Endometrium (tissue), 2 donors: ENCODE measurements around the gene TNMD.
"Not testable (repeated sequence)": the region's sequence is repeated elsewhere in the genome, so short reads cannot be mapped to it uniquely, and the experiment has no call there.

Experiments
- FAIRE-seq: peaks from 2 replicates; lab custom pipeline; 2012; peaks lifted over from hg19 to GRCh38; lab: Jason Lieb, UNC
- donor health status: control.
- donor health status: control.

Gene TNMD

DNA sequence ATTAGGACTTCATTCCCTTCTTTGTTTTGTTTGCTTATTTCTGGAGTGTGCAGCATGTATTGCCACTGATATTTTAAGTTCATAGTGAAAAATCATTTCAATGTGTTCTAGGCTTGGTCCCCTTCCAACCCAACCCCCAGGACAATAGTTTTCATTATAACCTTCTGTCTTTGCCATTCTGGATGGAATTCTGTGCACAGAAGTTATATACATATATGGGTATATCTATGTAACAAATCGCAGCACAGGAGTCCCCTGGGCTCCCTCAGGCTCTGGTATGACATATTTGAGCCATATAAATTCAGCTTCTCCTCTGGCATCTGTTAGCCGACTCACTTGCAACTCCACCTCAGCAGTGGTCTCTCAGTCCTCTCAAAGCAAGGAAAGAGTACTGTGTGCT lies at the start of gene TNMD:
TNMD (plus strand) TSS at position 326 of the 400 bp plus-strand sequence. CDS start 83 bp downstream, outside the sequence.
- FAIRE-seq: no peak

DNA sequence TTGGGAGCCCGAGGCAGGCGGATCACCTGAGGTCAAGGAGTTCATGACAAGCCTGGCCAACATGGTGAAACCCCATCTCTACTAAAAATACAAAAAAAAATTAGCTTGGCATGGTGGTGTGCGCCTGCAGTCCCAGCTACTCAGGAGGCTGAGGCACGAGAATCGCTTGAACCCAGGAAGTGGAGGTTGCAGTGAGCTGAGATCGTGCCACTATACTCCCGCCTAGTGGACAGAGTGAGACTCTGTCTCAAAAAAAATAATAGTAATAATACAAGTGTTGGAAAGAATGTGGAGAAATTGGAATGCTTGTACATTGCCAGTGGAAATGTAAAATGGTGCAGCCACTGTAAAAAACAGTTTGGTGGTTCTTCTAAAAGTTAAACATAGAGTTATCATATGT lies 19.2 kb upstream of the TNMD start:
- FAIRE-seq: not testable (repeated sequence)

- no peak for FAIRE-seq
Observed at GRCh38 chrX:100586747-100587146, 2.0 kb downstream of the TNMD start.

- FAIRE-seq: peak; percentile 76
Observed at GRCh38 chrX:100587861-100588260, 3.1 kb downstream of the TNMD start.

DNA sequence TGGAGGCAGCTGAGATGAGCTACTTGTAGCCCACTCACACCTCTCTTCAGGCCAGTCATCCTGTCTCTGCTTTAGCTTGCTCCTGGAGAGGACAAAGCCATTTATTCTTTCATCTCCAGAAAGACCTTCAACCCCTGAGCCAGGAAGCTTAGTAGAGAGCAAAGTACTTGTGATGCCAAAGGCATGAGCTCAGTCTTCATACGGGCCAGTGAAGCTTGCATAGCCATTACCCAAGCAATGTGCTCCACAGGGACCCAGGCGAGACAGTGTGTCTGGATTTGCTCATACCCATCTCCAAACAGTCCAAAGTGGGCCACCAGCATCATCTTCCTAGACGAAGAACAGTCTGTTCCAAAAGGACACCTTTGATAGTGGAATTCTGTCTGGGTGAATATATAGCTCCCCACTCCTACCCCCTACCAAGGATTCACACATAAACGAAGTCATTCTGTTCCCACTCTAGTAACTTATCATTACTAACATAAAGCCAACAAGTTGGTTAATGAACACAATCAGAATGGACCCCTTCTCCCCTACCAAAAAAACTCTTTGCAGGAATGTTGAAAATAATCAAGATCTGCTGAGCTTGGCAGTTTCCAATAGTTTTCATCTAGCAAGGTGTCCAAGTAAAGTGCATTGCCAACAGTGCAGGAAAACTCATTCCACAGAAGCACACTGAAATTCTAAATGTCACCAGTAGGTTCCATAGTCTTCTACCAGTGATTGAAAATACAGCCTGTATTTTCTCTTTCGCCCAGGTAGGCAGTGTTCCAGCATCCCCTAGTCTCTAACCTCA lies 6.7 kb downstream of the TNMD start:
- no peak for FAIRE-seq

DNA sequence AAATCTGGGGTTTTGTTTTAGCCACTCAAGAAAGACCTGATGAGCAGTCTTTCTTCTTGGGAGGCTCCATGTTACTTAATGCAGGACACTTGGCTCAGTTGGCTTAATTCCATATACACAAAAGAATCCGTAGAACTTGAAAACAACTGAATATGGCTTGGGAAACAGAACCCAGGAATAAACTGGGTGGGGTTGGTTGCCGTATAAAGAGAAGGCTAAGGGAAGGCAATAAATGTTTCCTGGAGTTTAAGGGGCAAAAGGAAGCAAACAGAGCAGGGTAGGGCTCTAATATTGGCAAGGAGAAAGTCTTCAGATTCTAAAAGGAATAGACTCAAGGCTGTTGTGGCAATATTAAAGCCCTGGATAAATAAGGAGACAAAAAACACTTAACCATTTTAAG lies 8.4 kb downstream of the TNMD start:
- FAIRE-seq: no peak

DNA sequence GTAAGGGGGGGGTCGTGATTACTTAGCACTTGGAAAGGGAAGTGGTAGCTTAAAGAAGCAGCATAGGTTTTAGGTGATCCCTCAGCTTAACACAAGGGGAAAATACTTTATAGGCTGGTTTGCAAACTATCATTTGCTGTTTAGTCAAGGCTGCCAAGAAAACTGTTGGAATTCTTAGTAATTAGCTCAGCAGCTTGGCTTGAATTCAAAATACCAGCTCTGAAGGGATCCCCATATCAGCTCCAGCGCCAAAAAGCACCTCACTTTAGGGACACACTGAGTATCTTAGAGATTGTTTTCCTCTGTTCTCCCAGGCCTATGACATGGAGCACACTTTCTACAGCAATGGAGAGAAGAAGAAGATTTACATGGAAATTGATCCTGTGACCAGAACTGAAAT lies 8.8 kb downstream of the TNMD start:
- no peak for FAIRE-seq

DNA sequence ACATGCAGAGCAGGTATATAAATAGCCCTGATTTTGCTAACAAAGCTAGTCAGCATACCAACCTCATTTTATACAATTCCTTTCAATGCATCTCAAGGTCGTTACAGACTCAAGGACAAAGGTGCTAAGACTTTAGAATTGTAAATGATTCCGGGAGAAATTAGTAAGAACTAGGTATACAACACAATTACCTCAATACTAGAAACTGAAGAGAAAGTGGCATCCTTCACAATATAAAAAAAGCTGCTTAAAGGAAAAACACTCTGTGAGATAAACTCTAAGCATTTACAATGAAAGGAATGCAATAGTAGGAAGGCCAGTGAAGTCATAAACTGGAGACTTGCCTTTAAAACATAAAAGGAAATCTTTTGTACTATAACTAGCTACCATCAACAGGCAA lies 11.9 kb downstream of the TNMD start:
- FAIRE-seq: no peak

- FAIRE-seq: no peak
Observed at GRCh38 chrX:100599456-100599855, 14.7 kb downstream of the TNMD start.

- FAIRE-seq: no peak
Observed at GRCh38 chrX:100600340-100600739, 15.6 kb downstream of the TNMD start.

- no peak for FAIRE-seq
Observed at GRCh38 chrX:100600758-100601157, 16.0 kb downstream of the TNMD start.

DNA sequence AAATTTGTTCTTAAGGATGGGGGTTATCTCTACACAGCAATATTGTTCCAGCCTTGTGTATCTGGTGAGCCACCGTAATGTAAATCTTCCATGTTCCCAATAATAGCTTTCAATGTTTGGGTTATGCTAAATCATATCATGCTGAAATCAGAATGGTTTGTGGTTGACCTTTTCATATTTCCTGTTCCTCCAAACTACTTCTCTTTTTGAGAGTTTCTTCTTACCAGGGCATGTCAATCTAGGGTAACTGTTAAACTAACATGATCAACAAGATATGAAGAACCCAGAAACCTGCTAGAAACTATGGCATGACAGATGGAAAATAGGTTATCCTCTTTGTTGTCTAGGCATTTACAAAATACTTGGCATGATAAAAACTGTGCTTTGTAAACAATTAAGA lies 22.0 kb downstream of the TNMD start:
- FAIRE-seq: no peak

- FAIRE-seq: peak; percentile 18
Observed at GRCh38 chrX:100609591-100609990, 24.9 kb downstream of the TNMD start.

- FAIRE-seq: no peak
Observed at GRCh38 chrX:100611951-100612350, 27.2 kb downstream of the TNMD start.

GRCh38 chrX:100615005-100615404 lies 30.3 kb downstream of the TNMD start:
- FAIRE-seq: peak; percentile 79

DNA sequence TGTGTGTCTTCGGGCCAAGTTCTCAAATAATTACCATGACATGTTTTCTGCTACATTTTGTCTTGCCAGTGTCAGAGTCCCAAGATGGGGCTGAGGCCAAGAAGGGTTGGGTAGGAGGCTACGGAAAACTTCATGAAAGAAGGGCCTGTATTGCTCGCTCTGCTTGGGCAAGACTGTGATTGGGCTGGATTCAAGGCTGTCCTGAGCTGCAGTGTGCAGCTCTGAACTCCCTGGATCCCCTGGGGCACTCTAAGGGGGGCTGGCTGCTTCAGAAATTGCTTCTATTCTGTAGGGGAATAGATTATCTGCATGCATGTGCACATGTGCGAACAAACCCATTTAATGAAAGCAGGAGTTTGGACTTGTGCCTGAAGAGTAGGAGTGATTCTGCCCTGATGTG lies 38.3 kb downstream of the TNMD start:
- FAIRE-seq: no peak

- FAIRE-seq: no peak
Observed at GRCh38 chrX:100625985-100626491, 41.3 kb downstream of the TNMD start.

DNA sequence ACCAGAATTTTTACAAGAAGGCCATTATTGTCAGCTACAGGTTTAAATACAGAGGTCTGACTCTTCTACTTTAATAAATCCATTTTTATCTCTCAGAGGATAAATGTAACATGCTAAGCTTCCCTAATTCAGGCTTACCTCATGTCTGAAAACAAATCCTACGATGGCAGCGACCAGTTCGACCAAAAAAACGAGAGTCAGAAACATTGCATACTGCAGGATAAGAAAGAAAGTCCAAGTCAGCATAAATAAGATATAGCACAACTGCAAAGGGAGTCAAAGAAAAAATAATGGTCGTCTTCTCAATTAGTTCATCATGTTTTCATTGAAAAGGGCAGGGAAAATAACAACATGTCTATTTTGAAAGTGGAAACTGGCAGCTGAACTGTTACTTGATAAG lies 50.3 kb downstream of the TNMD start:
- FAIRE-seq: no peak

DNA sequence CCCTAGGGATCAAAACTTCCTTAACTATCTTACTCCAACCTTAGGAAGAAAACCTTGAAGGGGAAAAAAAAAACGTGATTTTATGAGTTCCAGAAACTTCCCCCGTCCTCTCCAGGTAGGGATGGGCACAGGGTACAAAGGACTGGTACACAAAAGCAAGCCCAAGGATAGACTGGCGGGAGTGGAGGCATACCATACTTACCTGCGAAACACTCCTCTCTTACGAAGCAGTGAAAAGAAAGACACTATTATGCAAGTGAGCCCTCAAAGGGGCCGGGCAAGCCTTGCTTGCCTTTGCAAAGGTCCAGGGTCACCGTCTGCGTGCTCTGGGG lies 51.2 kb downstream of the TNMD start:
- FAIRE-seq: no peak

- no peak for FAIRE-seq
Observed at GRCh38 chrX:100636321-100636991, 51.7 kb downstream of the TNMD start, which contains the start of gene TSPAN6. TSS of gene TSPAN6 (minus strand) at chrX:100636806. CDS start at chrX:100636694, 112 bp downstream.

- no peak for FAIRE-seq
Observed at GRCh38 chrX:100642290-100642689, 57.6 kb downstream of the TNMD start.

DNA sequence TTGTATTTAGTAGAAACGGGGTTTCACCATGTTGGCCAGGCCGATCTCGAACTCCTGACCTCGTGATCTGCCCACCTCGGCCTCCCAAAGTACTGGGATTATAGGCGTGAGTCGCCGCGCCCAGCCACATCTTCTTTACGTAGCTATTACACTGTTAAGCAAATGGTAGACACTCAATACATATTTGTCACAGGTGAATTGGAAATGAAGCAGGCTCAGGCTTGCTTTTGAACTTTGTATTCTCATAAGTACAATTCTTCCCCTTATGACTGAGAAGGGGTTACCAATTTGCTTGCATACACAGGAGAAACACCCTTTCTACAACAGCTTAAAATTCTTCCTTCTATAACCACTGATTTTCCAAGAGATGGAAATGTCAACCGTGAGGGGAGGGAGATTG lies 58.5 kb downstream of the TNMD start:
- no peak for FAIRE-seq
